H1 (cell line): ENCODE measurements around the gene EDEM1. TPM values are rescaled to one million over a fixed set of nuclear protein-coding genes. Genes with fewer than 3 reads are reported as not detected.

Experiments
- CTCF ChIA-PET: fragments of 300-600 bp; sonication (Branson Sonifier 250); formaldehyde crosslinking; loops from one replicate; lab custom pipeline; 2021; ENCODE audit not compliant: partially characterized antibody; lab: Charles Lee
- POLR2A ChIA-PET: fragments of 300-600 bp; sonication (Branson Sonifier 250); formaldehyde crosslinking; loops from one replicate; lab custom pipeline; 2021; ENCODE audit warnings: inconsistent platforms; ENCODE audit not compliant: partially characterized antibody; lab: Charles Lee
- DNase-seq, 2 experiments: peaks; one replicate each; pipeline versions ENCODE4 v3.0.0 to v3.0.0-alpha.2; 2010 to 2022; ENCODE audit warnings: low spot score in 2 of 2, low read depth in 1 of 2, mixed read lengths in 1 of 2
- FAIRE-seq: peaks from 2 replicates; lab custom pipeline; 2011; peaks lifted over from hg19 to GRCh38; lab: Jason Lieb, UNC
- H2AFZ ChIP-seq: 2 replicates; pipeline ENCODE4 v1.8.1; 2012; ENCODE audit warnings: low read length, inconsistent platforms
- H2AK5ac ChIP-seq: 2 replicates; pipeline ENCODE4 v1.6.1; 2013; ENCODE audit warnings: low read depth, low read length
- H2BK120ac ChIP-seq: replicated peaks from 2 replicates; pipeline ENCODE3; 2013; ENCODE audit warnings: low read depth, low read length, inconsistent platforms
- H2BK12ac ChIP-seq: 2 replicates; pipeline ENCODE4 v1.6.1; 2013; ENCODE audit warnings: low read depth, low read length
- H2BK15ac ChIP-seq: 2 replicates; pipeline ENCODE4 v1.6.1; 2013; ENCODE audit warnings: low read length
- H2BK20ac ChIP-seq: 2 replicates; pipeline ENCODE4 v1.6.1; 2013; ENCODE audit warnings: low read length
- H2BK5ac ChIP-seq: 2 replicates; pipeline ENCODE4 v1.6.1; 2013; ENCODE audit warnings: low read depth, low read length
- H3K14ac ChIP-seq: 2 replicates; pipeline ENCODE4 v1.6.1; 2013; ENCODE audit warnings: inconsistent platforms; ENCODE audit not compliant: insufficient read length
- H3K18ac ChIP-seq: 2 replicates; pipeline ENCODE4 v1.6.1; 2013; ENCODE audit warnings: low read length; ENCODE audit errors: extremely low read depth
- H3K23ac ChIP-seq: 2 replicates; pipeline ENCODE4 v1.6.1; 2013; ENCODE audit warnings: inconsistent platforms; ENCODE audit not compliant: insufficient read length
- H3K23me2 ChIP-seq: 2 replicates; pipeline ENCODE4 v1.6.1; 2013; ENCODE audit warnings: low read depth, low read length
- H3K27ac ChIP-seq: 2 replicates; pipeline ENCODE4 v1.6.1; 2011; ENCODE audit warnings: low read depth, low read length, inconsistent platforms
- H3K27me3 ChIP-seq, 4 experiments: replicated peaks in 1 of 4; 1 replicate in 1 of 4; 2 replicates in 3 of 4; pipeline versions ENCODE4 v1.6.1 to v1.8.1; 2011 to 2013; ENCODE audit warnings: low read length in 3 of 4, mild to moderate bottlenecking in 3 of 4, inconsistent platforms in 2 of 4, mixed read lengths in 2 of 4, moderate library complexity in 1 of 4; ENCODE audit not compliant: control insufficient read depth in 3 of 4, insufficient read depth in 3 of 4; ENCODE audit errors: extremely low read depth in 1 of 4
- H3K36me3 ChIP-seq, 4 experiments: 2 replicates each; pipeline versions ENCODE4 v1.6.1 to v1.8.1; 2011 to 2013; ENCODE audit warnings: mild to moderate bottlenecking in 4 of 4, low read length in 3 of 4, moderate library complexity in 2 of 4, control low read depth in 1 of 4, inconsistent platforms in 1 of 4; ENCODE audit not compliant: insufficient read depth in 4 of 4, control insufficient read depth in 2 of 4
- H3K4ac ChIP-seq: replicated peaks from 2 replicates; pipeline ENCODE3; 2013; ENCODE audit warnings: low read length, low read depth, mixed read lengths, inconsistent platforms; ENCODE audit not compliant: insufficient read length
- H3K4me1 ChIP-seq, 4 experiments: replicated peaks in 1 of 4; 1 replicate in 1 of 4; 2 replicates in 3 of 4; pipeline versions ENCODE4 v1.6.1 to v1.8.1; 2011 to 2013; ENCODE audit warnings: low read length in 3 of 4, inconsistent platforms in 2 of 4, mixed read lengths in 1 of 4; ENCODE audit not compliant: insufficient read depth in 4 of 4, control insufficient read depth in 3 of 4
- H3K4me2 ChIP-seq, 2 experiments: 2 replicates each; pipeline versions ENCODE4 v1.6.1 to v1.8.1; 2011 to 2013; ENCODE audit warnings: low read depth in 2 of 2, low read length in 2 of 2, control low read depth in 1 of 2, inconsistent platforms in 1 of 2, mild to moderate bottlenecking in 1 of 2; ENCODE audit not compliant: insufficient read depth in 1 of 2
- H3K4me3 ChIP-seq, 4 experiments: fragments of 200-600, 300-600 bp in 1 of 4; sonication (generic), shearing (Covaris generic), sonication (Bioruptor Twin) in 1 of 4; 2 replicates each; pipeline versions ENCODE4 v1.5.1 to v1.8.1; 2011 to 2016; ENCODE audit warnings: low read length in 4 of 4, low read depth in 3 of 4, control low read depth in 2 of 4, inconsistent platforms in 2 of 4, mild to moderate bottlenecking in 2 of 4, mixed read lengths in 1 of 4, moderate library complexity in 1 of 4; ENCODE audit not compliant: insufficient read depth in 2 of 4; ENCODE audit errors: extremely low read depth in 1 of 4
- H3K56ac ChIP-seq: replicated peaks from 2 replicates; pipeline ENCODE3; 2013; ENCODE audit warnings: low read depth, mild to moderate bottlenecking, mixed read lengths, low read length, inconsistent platforms; ENCODE audit not compliant: insufficient read length
- H3K79me1 ChIP-seq: 2 replicates; pipeline ENCODE4 v1.6.1; 2013; ENCODE audit warnings: low read depth, low read length, control low read depth
- H3K79me2 ChIP-seq, 2 experiments: 2 replicates each; pipeline versions ENCODE4 v1.6.1 to v1.8.1; 2012 to 2013; ENCODE audit warnings: low read length in 2 of 2, mild to moderate bottlenecking in 2 of 2, inconsistent platforms in 1 of 2; ENCODE audit not compliant: insufficient read depth in 2 of 2, control insufficient read depth in 1 of 2
- H3K9ac ChIP-seq, 4 experiments: replicated peaks in 1 of 4; 1 replicate in 1 of 4; 2 replicates in 3 of 4; pipeline versions ENCODE4 v1.6.1 to v1.8.1; 2011 to 2013; ENCODE audit warnings: low read depth in 3 of 4, low read length in 3 of 4, control low read depth in 2 of 4, mild to moderate bottlenecking in 2 of 4, moderate library complexity in 2 of 4, inconsistent platforms in 1 of 4; ENCODE audit errors: extremely low read depth in 1 of 4
- H3K9me3 ChIP-seq, 2 experiments: 2 replicates each; pipeline versions ENCODE4 v1.6.1 to v1.8.1; 2012 to 2013; ENCODE audit warnings: mild to moderate bottlenecking in 2 of 2, moderate library complexity in 2 of 2, control low read depth in 1 of 2, inconsistent platforms in 1 of 2, low read depth in 1 of 2, low read length in 1 of 2, mixed read lengths in 1 of 2; ENCODE audit not compliant: insufficient read depth in 2 of 2
- H4K20me1 ChIP-seq, 2 experiments: replicated peaks in 1 of 2; 2 replicates each; pipeline versions ENCODE3 to v1.8.1; 2011 to 2013; ENCODE audit warnings: inconsistent platforms in 2 of 2, low read length in 2 of 2, mild to moderate bottlenecking in 1 of 2; ENCODE audit not compliant: insufficient read depth in 2 of 2, control insufficient read depth in 1 of 2
- H4K5ac ChIP-seq: 2 replicates; pipeline ENCODE4 v1.6.1; 2013; ENCODE audit warnings: low read length, low read depth, mixed read lengths, inconsistent platforms; ENCODE audit not compliant: insufficient read length
- H4K8ac ChIP-seq: 2 replicates; pipeline ENCODE4 v1.8.0; 2013; ENCODE audit warnings: mild to moderate bottlenecking, moderate library complexity, low read length, inconsistent platforms; ENCODE audit not compliant: insufficient read depth; ENCODE audit errors: extremely low read depth
- H4K91ac ChIP-seq: replicated peaks from 2 replicates; pipeline ENCODE3; 2013; ENCODE audit warnings: low read length, mixed read lengths, inconsistent platforms; ENCODE audit not compliant: insufficient read length
- ASH2L ChIP-seq: fragments of 200-600, 300-600 bp; sonication (generic); IDR thresholded peaks from one replicate; pipeline ENCODE4 v1.7.1; 2017; ENCODE audit warnings: low read length
- CEBPB ChIP-seq: IDR thresholded peaks from 2 replicates; pipeline ENCODE4 v1.6.1; 2012; ENCODE audit warnings: low read depth, low read length
- E2F6 ChIP-seq: IDR thresholded peaks from 2 replicates; pipeline ENCODE4 v1.6.1; 2012; ENCODE audit warnings: inconsistent platforms
- NRF1 ChIP-seq: IDR thresholded peaks from 2 replicates; pipeline ENCODE4 v1.6.1; 2011; ENCODE audit warnings: mild to moderate bottlenecking, low read depth, low read length, improper control_type of control experiment
- PHF8 ChIP-seq: fragments of 200-600 bp; sonication (generic); conservative IDR thresholded peaks from 2 replicates; pipeline ENCODE4 v1.7.1; 2012; ENCODE audit warnings: low read depth, mild to moderate bottlenecking, inconsistent platforms, low read length, moderate library complexity
- RBBP5 ChIP-seq: IDR thresholded peaks from 2 replicates; pipeline ENCODE4 v1.7.1; 2012; ENCODE audit warnings: low read depth, mild to moderate bottlenecking, inconsistent platforms, low read length, moderate library complexity, borderline replicate concordance
- SP1 ChIP-seq: IDR thresholded peaks from 2 replicates; pipeline ENCODE4 v1.6.1; 2011; ENCODE audit warnings: low read depth, low read length
- SRF ChIP-seq: IDR thresholded peaks from 2 replicates; pipeline ENCODE4 v1.6.1; 2011; ENCODE audit warnings: mild to moderate bottlenecking, low read depth, low read length, moderate library complexity
- WGBS, 2 experiments: shearing (Covaris generic) in 1 of 2; methylation state at CpG; one replicate each; pipeline versions ENCODE4 v1.1.6 to v1.1.7; 2013 to 2015; ENCODE audit warnings: low lambda C conversion rate in 2 of 2, mixed read lengths in 2 of 2, inconsistent platforms in 1 of 2, low coverage in 1 of 2, missing lambda C conversion rate in 1 of 2; ENCODE audit not compliant: insufficient replicate concordance in 2 of 2, insufficient coverage in 1 of 2, insufficient read length in 1 of 2; ENCODE audit errors: extremely low coverage in 1 of 2, missing lambda C conversion rate in 1 of 2; 5-methylcytosine and 5-hydroxymethylcytosine counted together
- polyA plus RNA-seq, 7 experiments: library from polyadenylated mRNA; depleted of rRNA in 3 of 7; stranded (reverse) in 5 of 7; unstranded in 2 of 7; fragments of >200 nt in 5 of 7; fragments of 200-250 nt in 2 of 7; gene quantifications; 1 replicate in 5 of 7; 2 replicates in 1 of 7; 4 replicates in 1 of 7; pipeline versions ENCODE4 v1.2.1 to v1.2.3, GENCODE V29; 2011 to 2013; ENCODE audit warnings: missing spikeins in 2 of 7, mixed read lengths in 2 of 7
- total RNA-seq: library from RNA; stranded (reverse); fragmentation: NEBNext Ultra II Directional; extraction: Animal tissue kit (Norgen Biotek cat#: 25700); gene quantifications from 2 replicates; pipeline ENCODE4 v1.2.1, GENCODE V29; 2021
- TF ChIP-seq, protein P1 (sequence below), 3 experiments: IDR thresholded peaks; 1 replicate in 2 of 3; 2 replicates in 1 of 3; pipeline versions ENCODE4 v1.5.1 to v1.6.1; 2011; ENCODE audit warnings: low read length in 3 of 3, mild to moderate bottlenecking in 3 of 3, inconsistent platforms in 2 of 3, low read depth in 1 of 3, moderate library complexity in 1 of 3; ENCODE audit not compliant: insufficient read depth in 1 of 3; ENCODE audit errors: control extremely low read depth in 1 of 3

Gene EDEM1
- total and polyA plus RNA-seq, 2 of the 8 experiments (the other 6 are each of a cell fraction or from before 2014, with no cell fraction given): 4.8 to 16.4 TPM

DNA sequence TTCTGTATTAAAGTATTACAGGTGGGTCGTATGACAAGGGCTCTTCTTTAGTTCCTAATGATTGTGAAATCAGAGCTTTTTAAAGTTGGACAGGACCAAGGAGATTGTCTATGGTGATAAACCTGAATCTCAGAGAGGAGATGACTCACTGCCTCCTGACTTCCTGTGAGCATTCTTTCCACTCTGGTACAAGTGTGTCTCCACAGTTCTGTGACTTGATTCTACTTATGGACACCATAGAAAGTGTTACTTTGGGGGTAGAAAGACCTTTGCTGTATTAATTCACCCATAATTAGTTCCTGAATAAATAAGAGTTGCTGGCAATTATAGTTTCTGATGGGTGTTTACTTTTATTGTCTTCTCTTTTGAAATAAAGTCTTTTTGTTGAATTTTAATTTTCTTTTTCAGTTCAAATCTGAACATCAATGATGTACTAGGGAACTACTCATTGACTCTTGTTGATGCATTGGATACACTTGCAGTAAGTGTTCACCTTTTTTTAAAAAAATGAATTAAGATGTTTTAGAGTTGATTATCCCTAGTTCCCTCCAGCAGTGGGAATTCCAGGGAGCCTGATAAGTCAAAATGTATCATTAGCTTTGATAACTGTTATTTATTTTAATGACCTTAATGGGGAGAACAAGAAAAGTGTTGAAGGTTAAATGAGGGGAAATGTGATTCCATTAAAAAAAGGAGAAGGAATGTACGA, 7.4 kb downstream of the EDEM1 start:
- Histone ChIP-seq H3K56ac (no peak overlapping the region), H3K27ac (no peak overlapping the region), H3K4ac (no peak overlapping the region), H4K5ac (no peak overlapping the region), H3K79me1 (peaks cover 4% of the 10 kb centered on the region; the same call in 1 of the 2 replicates), H4K8ac (no peak overlapping the region), H3K4me2 (no peak overlapping the region), H3K23ac (no peak overlapping the region), H3K18ac (no peak overlapping the region), H3K36me3 (peaks cover 0 to 11% (median under 1%) of the 10 kb centered on the region in 4 experiments; a peak in 3 of 8 replicates), H3K4me1 (peaks cover 0 to 9% (median 8%) of the 10 kb centered on the region in 4 experiments; a peak in 5 of 7 replicates), H4K20me1 (no peaks in the 10 kb centered on the region), H2AFZ (no peak overlapping the region), H2BK120ac (no peak overlapping the region), H3K14ac (no peak overlapping the region), H2BK20ac (no peak overlapping the region), H3K9me3 (no peaks in the 10 kb centered on the region), H2BK12ac (no peak overlapping the region), H3K23me2 (no peaks in the 10 kb centered on the region), H2BK5ac (no peak overlapping the region), H4K91ac (no peak overlapping the region), H3K79me2 (peaks cover 2 to 51% of the 10 kb centered on the region in 2 experiments; a peak in 3 of 4 replicates), H3K4me3 (no peak overlapping the region), H3K9ac (no peak overlapping the region), H3K27me3 (no peaks in the 10 kb centered on the region), H2BK15ac (no peak overlapping the region), H2AK5ac (no peak overlapping the region)
- WGBS, 2 experiments: 83 to 100% methylated on average over 1 to 2 of the region's 2 CpGs
- ChIA-PET CTCF (interaction anchor here (1.5 to 2.4 kb wide), 2 partner anchors 11 to 38 kb away, joined by 6 to 10 read pairs; no protein-coding TSS in a partner anchor), POLR2A (interaction anchor here (5.8 kb wide), 1 partner anchor 9 kb away, joined by 46 read pairs; the partner anchor contains the start of gene EDEM1)
- FAIRE-seq (no peak), DNase-seq (no peak)
- no peak for TF ChIP-seq PHF8
- no peak for TF ChIP-seq SP1
- no peak for TF ChIP-seq SRF
- no peak for TF ChIP-seq NRF1
- no peak for TF ChIP-seq RBBP5
- no peak for TF ChIP-seq CEBPB
- TF ChIP-seq ASH2L: no peak
- TF ChIP-seq, protein P1, sequence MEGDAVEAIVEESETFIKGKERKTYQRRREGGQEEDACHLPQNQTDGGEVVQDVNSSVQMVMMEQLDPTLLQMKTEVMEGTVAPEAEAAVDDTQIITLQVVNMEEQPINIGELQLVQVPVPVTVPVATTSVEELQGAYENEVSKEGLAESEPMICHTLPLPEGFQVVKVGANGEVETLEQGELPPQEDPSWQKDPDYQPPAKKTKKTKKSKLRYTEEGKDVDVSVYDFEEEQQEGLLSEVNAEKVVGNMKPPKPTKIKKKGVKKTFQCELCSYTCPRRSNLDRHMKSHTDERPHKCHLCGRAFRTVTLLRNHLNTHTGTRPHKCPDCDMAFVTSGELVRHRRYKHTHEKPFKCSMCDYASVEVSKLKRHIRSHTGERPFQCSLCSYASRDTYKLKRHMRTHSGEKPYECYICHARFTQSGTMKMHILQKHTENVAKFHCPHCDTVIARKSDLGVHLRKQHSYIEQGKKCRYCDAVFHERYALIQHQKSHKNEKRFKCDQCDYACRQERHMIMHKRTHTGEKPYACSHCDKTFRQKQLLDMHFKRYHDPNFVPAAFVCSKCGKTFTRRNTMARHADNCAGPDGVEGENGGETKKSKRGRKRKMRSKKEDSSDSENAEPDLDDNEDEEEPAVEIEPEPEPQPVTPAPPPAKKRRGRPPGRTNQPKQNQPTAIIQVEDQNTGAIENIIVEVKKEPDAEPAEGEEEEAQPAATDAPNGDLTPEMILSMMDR (IDR thresholded peaks at IDR 0.05; ENCODE audit: control extremely low read depth in 1 of 3, insufficient read depth in 1 of 3, low read depth in 1 of 3, low read length in 3 of 3): no peak
- TF ChIP-seq E2F6: no peak
